Measurements from ENCODE around the gene USP25. TPM values are rescaled to one million over a fixed set of nuclear protein-coding genes. Genes with fewer than 3 reads are reported as not detected.

The USP25 gene
- total RNA-seq, 1 experiment from 2014 or later, result 26.1 TPM

DNA sequence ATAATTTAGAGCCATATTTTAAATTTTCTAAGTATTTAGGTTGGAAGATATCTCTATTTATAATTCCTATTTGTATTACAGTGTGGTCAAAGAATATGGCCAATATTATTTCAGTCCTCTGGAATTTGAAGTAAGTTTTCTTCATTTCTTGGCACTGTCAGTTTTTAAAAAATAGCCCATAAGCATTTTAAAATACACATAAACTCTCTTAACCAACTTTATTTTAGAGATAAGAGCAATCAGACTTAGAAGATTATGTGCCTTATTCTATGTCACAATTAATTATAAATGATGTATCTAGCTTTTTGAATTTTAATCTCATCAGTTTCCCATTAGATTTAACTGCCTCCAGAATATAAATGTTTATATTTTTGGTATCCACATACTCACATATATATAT lies 130.8 kb downstream of the USP25 start:
- no peaks in the 10 kb centered on the region for H3K27me3 ChIP-seq (ENCODE audit: control insufficient read depth, insufficient read depth, low read length)
- H3K4me1 ChIP-seq (ENCODE audit: control insufficient read depth, insufficient read depth, low read length), result no peaks in the 10 kb centered on the region
- CTCF ChIA-PET, result interaction anchor here (0.6 kb wide), 1 partner anchor 541 kb away, joined by 6 read pairs; no protein-coding TSS in a partner anchor
- no peaks in the 10 kb centered on the region for H3K9me3 ChIP-seq (ENCODE audit: control insufficient read depth, insufficient read depth, low read depth, low read length)
- no peaks in the 10 kb centered on the region; the same call in 1 of the 2 replicates for H3K36me3 ChIP-seq (ENCODE audit: control insufficient read depth, insufficient read depth, low read length)
- in situ Hi-C loops (cut with HindIII; ENCODE audit: low pct_unique_long_range_greater_than_20kb, low sequenced_read_pairs) (no loop called here), intact Hi-C loops (cut with micrococcal nuclease; ENCODE audit: unreplicated experiment) (no loop called here)
- POLR2A ChIA-PET, result no interaction called here
- no peak for ATAC-seq
- H3K4me3 ChIP-seq (ENCODE audit: low read depth in 2 of 2, low read length in 2 of 2), result no peak overlapping the region
- BruUV-seq (replicated peaks), result no TSS peak
- H3K27ac ChIP-seq (ENCODE audit: low read length), result no peak overlapping the region
- TF ChIP-seq, protein P1, sequence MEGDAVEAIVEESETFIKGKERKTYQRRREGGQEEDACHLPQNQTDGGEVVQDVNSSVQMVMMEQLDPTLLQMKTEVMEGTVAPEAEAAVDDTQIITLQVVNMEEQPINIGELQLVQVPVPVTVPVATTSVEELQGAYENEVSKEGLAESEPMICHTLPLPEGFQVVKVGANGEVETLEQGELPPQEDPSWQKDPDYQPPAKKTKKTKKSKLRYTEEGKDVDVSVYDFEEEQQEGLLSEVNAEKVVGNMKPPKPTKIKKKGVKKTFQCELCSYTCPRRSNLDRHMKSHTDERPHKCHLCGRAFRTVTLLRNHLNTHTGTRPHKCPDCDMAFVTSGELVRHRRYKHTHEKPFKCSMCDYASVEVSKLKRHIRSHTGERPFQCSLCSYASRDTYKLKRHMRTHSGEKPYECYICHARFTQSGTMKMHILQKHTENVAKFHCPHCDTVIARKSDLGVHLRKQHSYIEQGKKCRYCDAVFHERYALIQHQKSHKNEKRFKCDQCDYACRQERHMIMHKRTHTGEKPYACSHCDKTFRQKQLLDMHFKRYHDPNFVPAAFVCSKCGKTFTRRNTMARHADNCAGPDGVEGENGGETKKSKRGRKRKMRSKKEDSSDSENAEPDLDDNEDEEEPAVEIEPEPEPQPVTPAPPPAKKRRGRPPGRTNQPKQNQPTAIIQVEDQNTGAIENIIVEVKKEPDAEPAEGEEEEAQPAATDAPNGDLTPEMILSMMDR (IDR thresholded peaks at IDR 0.05), result no peak
- TF ChIP-seq, protein P2, sequence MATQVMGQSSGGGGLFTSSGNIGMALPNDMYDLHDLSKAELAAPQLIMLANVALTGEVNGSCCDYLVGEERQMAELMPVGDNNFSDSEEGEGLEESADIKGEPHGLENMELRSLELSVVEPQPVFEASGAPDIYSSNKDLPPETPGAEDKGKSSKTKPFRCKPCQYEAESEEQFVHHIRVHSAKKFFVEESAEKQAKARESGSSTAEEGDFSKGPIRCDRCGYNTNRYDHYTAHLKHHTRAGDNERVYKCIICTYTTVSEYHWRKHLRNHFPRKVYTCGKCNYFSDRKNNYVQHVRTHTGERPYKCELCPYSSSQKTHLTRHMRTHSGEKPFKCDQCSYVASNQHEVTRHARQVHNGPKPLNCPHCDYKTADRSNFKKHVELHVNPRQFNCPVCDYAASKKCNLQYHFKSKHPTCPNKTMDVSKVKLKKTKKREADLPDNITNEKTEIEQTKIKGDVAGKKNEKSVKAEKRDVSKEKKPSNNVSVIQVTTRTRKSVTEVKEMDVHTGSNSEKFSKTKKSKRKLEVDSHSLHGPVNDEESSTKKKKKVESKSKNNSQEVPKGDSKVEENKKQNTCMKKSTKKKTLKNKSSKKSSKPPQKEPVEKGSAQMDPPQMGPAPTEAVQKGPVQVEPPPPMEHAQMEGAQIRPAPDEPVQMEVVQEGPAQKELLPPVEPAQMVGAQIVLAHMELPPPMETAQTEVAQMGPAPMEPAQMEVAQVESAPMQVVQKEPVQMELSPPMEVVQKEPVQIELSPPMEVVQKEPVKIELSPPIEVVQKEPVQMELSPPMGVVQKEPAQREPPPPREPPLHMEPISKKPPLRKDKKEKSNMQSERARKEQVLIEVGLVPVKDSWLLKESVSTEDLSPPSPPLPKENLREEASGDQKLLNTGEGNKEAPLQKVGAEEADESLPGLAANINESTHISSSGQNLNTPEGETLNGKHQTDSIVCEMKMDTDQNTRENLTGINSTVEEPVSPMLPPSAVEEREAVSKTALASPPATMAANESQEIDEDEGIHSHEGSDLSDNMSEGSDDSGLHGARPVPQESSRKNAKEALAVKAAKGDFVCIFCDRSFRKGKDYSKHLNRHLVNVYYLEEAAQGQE (IDR thresholded peaks at IDR 0.05; ENCODE audit: insufficient read depth in 1 of 2, low read depth in 2 of 2, low read length in 1 of 2), result no peak
- no peak for TF ChIP-seq TCF7L2 (IDR thresholded peaks at IDR 0.05; ENCODE audit: low read depth, low read length)
- TF ChIP-seq POLR2AphosphoS5 (IDR thresholded peaks at IDR 0.05; ENCODE audit: low read depth, low read length), result no peak
- TF ChIP-seq SIN3A (IDR thresholded peaks at IDR 0.05; ENCODE audit: borderline replicate concordance, insufficient read depth, low read depth, low read length), result no peak
- DNase-seq (ENCODE audit: low read depth, low spot score), result no peak

DNA sequence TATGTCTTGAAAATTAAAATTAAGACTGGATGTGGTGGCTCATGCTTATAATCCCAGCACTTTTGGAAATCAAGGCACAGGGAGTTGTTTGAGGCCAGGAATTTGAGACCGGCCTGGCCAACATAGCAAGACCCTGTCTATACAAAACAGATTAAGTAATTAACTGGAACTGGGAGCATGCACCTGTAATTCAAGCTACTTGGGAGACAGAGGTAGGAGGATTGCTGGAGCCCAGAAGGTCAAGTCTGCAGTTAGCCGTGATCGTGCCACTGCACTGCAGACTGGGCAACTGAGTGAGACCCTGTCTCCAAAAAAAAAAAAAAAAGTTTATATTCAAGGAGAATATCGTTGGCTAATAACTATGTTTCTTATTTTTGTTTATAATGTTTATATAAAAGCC lies 139.2 kb downstream of the USP25 start:
- ATAC-seq, result no peak
- Histone ChIP-seq H3K27me3 (ENCODE audit: control insufficient read depth, insufficient read depth, low read length) (no peaks in the 10 kb centered on the region), H3K27ac (ENCODE audit: low read length) (no peak overlapping the region), H3K9me3 (ENCODE audit: control insufficient read depth, insufficient read depth, low read depth, low read length) (no peaks in the 10 kb centered on the region), H3K4me1 (ENCODE audit: control insufficient read depth, insufficient read depth, low read length) (no peaks in the 10 kb centered on the region), H3K36me3 (ENCODE audit: control insufficient read depth, insufficient read depth, low read length) (peaks cover 2% of the 10 kb centered on the region; the same call in 1 of the 2 replicates), H3K4me3 (ENCODE audit: low read depth in 2 of 2, low read length in 2 of 2) (no peak overlapping the region)
- CTCF ChIA-PET, result no interaction called here
- no TSS peak for BruUV-seq (replicated peaks)
- DNase-seq (ENCODE audit: low read depth, low spot score), result no peak
- TF ChIP-seq, protein P1 (IDR thresholded peaks at IDR 0.05), result no peak
- TF ChIP-seq POLR2AphosphoS5 (IDR thresholded peaks at IDR 0.05; ENCODE audit: low read depth, low read length) (no peak), SIN3A (IDR thresholded peaks at IDR 0.05; ENCODE audit: borderline replicate concordance, insufficient read depth, low read depth, low read length) (no peak), TCF7L2 (IDR thresholded peaks at IDR 0.05; ENCODE audit: low read depth, low read length) (no peak)
- TF ChIP-seq, protein P2 (IDR thresholded peaks at IDR 0.05; ENCODE audit: insufficient read depth in 1 of 2, low read depth in 2 of 2, low read length in 1 of 2), result no peak
- POLR2A ChIA-PET, result no interaction called here
- in situ Hi-C loops (cut with HindIII; ENCODE audit: low pct_unique_long_range_greater_than_20kb, low sequenced_read_pairs), result no loop called here
- intact Hi-C loops (cut with micrococcal nuclease; ENCODE audit: unreplicated experiment), result no loop called here

Measured in Panc1 (cell line).